Ectodermal cell (in vitro differentiated cells): ENCODE measurements around the gene GPR119. TPM values are rescaled to one million over a fixed set of nuclear protein-coding genes. Genes with fewer than 3 reads are reported as not detected.
"Not testable (repeated sequence)": the region's sequence is repeated elsewhere in the genome, so short reads cannot be mapped to it uniquely, and the experiment has no call there.

ENCODE experiments used
- H3K27ac ChIP-seq: 2 replicates; pipeline ENCODE4 v1.7.0; 2013; ENCODE audit warnings: mild to moderate bottlenecking, low read depth, low read length; ENCODE audit not compliant: insufficient read depth, poor library complexity, severe bottlenecking
- H3K27me3 ChIP-seq: 2 replicates; pipeline ENCODE4 v1.7.0; 2013; ENCODE audit warnings: mild to moderate bottlenecking, low read length; ENCODE audit not compliant: insufficient read depth, control insufficient read depth, poor library complexity, severe bottlenecking
- H3K36me3 ChIP-seq: one replicate; pipeline ENCODE4 v1.7.0; 2013; ENCODE audit warnings: low read length; ENCODE audit not compliant: control insufficient read depth, insufficient read depth
- H3K4me1 ChIP-seq: one replicate; pipeline ENCODE4 v1.7.0; 2013; ENCODE audit warnings: low read length; ENCODE audit not compliant: control insufficient read depth, insufficient read depth
- H3K4me3 ChIP-seq: 2 replicates; pipeline ENCODE4 v1.7.0; 2013; ENCODE audit warnings: low read depth, low read length, control low read depth; ENCODE audit not compliant: insufficient read depth
- H3K9me3 ChIP-seq: 2 replicates; pipeline ENCODE4 v1.7.0; 2013; ENCODE audit warnings: mild to moderate bottlenecking, low read length, moderate library complexity; ENCODE audit not compliant: control insufficient read depth
- WGBS, 2 experiments: methylation state at CpG; one replicate each; pipeline ENCODE4 v1.1.7; 2013; ENCODE audit warnings: missing lambda C conversion rate in 2 of 2; 5-methylcytosine and 5-hydroxymethylcytosine counted together
- polyA plus RNA-seq, 4 experiments: library from polyadenylated mRNA; stranded (reverse); fragments of 50-300 nt; gene quantifications; one replicate each; pipeline ENCODE4 v1.2.3, GENCODE V29; 2013

GPR119 gene
- polyA plus RNA-seq (2013, experiment 1 of 4), result not detected
- not detected for polyA plus RNA-seq (2013, experiment 2 of 4)
- not detected for polyA plus RNA-seq (2013, experiment 3 of 4)
- polyA plus RNA-seq (2013, experiment 4 of 4), result not detected

DNA sequence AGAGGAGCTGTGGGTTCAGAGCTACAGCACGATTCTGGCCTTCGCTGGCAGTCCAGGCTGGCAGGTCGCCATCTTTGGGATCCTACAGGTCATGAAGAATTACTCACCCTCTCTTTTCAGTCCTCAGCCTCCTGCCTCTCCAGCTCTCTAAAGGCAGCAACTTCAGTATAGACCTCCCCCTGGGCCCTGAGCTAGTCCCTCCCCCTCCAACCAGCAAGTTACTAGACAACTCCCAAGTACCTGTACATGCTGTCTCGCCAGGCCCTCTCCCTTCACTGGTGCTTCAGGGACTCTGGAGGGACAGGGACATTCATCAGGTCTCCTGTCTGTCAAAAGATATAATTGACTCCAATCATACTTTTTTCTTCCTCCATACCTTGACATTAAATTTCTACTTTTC, at the start of gene GPR119:
TSS of gene GPR119 (minus strand) at position 155 of the 400 bp plus-strand sequence. CDS start 227 bp downstream, outside the sequence.
- Histone ChIP-seq H3K36me3 (no peaks in the 10 kb centered on the region), H3K4me3 (no peak within 1 kb of the TSS), H3K27ac (no peak within 1 kb of the TSS), H3K9me3 (no peaks in the 10 kb centered on the region), H3K4me1 (no peaks in the 10 kb centered on the region), H3K27me3 (no peaks in the 10 kb centered on the region)
- 87 to 96% methylated on average over 4 of the region's 4 CpGs for WGBS, 2 experiments

DNA sequence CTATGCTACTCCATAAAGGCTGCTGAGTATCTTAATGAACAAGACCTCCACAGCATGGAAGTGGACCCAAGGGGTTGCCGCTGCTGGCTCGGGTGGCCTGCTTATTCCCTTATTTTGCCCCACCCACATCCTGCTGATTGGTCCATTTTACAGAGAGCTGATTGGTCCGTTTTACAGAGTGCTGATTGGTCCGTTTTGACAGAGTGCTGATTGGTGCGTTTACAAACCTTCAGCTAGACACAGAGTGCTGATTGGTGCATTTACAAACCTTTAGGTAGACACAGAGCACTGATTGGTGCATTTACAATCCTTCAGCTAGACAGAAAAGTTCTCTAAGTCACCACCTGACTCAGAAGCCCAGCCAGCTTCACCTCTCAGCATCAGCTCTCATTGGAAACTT, 43.8 kb upstream of the GPR119 start:
- H3K4me1 ChIP-seq, H3K27ac ChIP-seq, H3K36me3 ChIP-seq, H3K4me3 ChIP-seq, H3K9me3 ChIP-seq, H3K27me3 ChIP-seq: not testable (repeated sequence)
- WGBS, 2 experiments, result 89 to 90% methylated on average over 4 to 5 of the region's 5 CpGs

DNA sequence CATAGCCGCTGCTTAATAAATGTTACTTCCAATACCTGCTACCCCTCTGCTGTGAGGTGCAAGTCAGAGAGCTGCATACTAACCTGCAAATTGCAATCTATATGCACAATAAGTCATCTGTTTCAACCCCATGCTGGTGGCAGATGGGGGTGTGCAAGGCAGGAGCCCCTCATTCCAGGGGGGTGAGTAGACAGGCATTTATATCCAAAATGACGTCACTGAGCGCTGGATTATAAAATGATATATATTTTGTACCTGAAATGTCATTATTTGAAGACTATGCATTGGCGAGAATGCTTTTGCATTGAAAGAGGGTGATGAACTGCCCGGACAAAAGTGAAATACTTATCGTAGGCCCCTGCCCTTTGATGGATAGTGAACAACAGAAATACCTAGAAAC, 41.1 kb upstream of the GPR119 start:
- no peaks in the 10 kb centered on the region for H3K36me3 ChIP-seq
- no peaks in the 10 kb centered on the region for H3K4me1 ChIP-seq
- WGBS, 2 experiments, result 93 to 94% methylated on average over 6 of the region's 6 CpGs
- H3K27me3 ChIP-seq, result no peaks in the 10 kb centered on the region
- no peak overlapping the region for H3K27ac ChIP-seq
- H3K9me3 ChIP-seq, result no peaks in the 10 kb centered on the region
- H3K4me3 ChIP-seq, result no peak overlapping the region

DNA sequence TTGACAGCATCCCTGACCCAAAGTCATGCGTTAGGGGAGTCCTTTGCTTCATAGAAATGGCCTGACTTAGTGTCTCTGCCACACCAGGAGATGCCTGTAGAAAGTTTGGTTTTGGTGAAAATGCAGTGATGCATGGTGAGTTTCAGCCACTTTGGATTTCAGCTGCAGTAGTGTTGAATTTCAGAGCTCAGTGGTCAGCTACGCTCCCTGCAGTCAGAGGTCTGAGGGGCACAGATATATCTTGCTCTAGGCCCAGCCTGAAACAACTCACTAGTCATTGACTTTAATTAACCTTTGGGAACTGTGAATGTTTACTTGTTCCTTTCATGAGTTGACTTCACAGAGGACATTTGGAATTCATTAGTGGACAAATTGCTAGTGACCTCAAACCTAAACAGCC, 33.8 kb upstream of the GPR119 start:
- no peaks in the 10 kb centered on the region for H3K27me3 ChIP-seq
- H3K27ac ChIP-seq, result no peak overlapping the region
- no peaks in the 10 kb centered on the region for H3K4me1 ChIP-seq
- no peak overlapping the region for H3K4me3 ChIP-seq
- WGBS, 2 experiments, result 80 to 88% methylated on average over 2 of the region's 2 CpGs
- H3K9me3 ChIP-seq, result no peaks in the 10 kb centered on the region
- H3K36me3 ChIP-seq, result no peaks in the 10 kb centered on the region

DNA sequence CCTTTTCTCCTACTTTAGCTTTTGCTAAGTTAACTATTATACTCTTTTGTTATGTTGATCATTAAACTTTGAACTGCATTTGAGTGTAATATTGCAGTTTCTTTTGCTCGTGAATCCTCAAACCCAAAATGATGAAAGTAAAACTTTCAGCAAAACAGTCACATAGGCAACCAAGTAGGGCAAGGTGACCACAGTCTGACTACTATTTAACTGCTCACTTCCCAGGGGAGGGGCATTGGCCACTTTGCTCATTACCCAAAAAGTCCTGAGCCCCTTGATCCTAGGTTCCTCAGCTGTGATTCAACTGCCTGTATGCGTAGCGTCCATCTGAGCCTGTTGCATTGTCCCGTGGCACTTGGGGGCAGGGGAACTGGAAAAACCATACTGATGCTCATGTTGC, 33.3 kb upstream of the GPR119 start:
- H3K27me3 ChIP-seq, result no peaks in the 10 kb centered on the region
- no peak overlapping the region for H3K27ac ChIP-seq
- no peaks in the 10 kb centered on the region for H3K9me3 ChIP-seq
- H3K36me3 ChIP-seq, result no peaks in the 10 kb centered on the region
- no peak overlapping the region for H3K4me3 ChIP-seq
- WGBS, 2 experiments, result 93 to 95% methylated on average over 4 of the region's 4 CpGs
- H3K4me1 ChIP-seq, result no peaks in the 10 kb centered on the region

DNA sequence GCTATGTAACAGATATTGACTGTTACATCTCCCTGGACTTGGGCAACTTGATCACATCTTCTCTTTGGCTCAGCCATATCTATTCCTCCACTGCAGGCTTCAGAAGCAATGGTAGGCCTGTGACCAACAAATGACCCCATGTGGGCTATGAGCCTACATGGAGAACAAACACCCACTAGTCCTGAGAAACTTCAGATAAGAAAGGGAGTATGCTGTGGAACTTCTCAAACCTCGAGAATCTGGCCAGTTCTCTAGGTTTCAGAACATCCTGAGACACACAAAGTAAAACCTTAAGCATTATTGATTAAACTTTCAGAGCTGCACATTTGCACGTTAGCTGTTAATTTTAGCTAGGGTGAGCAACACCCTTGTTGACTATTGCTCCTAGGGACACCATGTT, 32.6 kb upstream of the GPR119 start:
- Histone ChIP-seq H3K27ac (no peak overlapping the region), H3K4me1 (no peaks in the 10 kb centered on the region), H3K27me3 (no peaks in the 10 kb centered on the region), H3K4me3 (no peak overlapping the region), H3K9me3 (no peaks in the 10 kb centered on the region), H3K36me3 (no peaks in the 10 kb centered on the region)
- WGBS, 2 experiments, result 92 to 100% methylated on average over 2 of the region's 2 CpGs

DNA sequence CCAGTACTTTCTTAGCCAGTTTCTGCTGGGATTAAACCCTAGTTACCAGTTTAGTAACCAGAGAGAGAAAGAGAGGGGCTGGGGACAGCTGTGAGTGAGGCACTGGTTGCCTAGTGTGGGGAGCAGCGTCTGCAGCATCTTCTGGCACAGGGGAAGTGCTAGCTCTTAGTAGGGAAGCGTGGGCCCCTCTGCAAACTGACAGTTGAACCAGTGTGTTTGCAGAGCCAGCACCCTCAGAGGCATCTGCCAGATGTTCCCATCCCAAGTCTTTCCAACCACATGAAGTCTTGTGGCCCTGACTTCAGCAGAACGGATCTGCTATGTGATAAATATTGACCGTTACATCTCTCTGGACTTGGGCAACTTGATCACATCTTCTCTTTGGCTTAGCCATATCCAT, 31.3 kb upstream of the GPR119 start:
- Histone ChIP-seq H3K36me3 (no peaks in the 10 kb centered on the region), H3K9me3 (no peaks in the 10 kb centered on the region), H3K27me3 (no peaks in the 10 kb centered on the region), H3K27ac (no peak overlapping the region), H3K4me3 (no peak overlapping the region), H3K4me1 (no peaks in the 10 kb centered on the region)
- 95 to 97% methylated on average over 4 of the region's 4 CpGs for WGBS, 2 experiments

DNA sequence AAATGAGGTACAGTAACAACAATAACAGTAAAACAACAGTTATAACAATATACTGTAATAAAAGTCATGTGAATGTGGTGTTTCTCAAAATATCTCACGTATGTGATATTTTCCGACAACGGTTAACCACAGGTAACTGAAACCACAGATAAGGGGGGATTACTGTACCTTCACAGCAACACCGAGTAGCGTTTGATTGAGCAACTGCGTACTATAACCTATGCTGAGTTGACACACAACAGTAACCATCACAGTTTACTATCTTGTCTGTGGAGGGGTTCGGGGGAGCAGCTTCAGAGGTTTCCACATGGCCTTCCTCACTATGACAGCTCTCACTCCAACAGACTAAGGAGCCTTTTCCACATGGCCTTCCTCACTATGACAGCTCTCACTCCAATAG, 29.7 kb upstream of the GPR119 start:
- Histone ChIP-seq H3K4me1 (no peaks in the 10 kb centered on the region), H3K27me3 (no peaks in the 10 kb centered on the region), H3K9me3 (no peaks in the 10 kb centered on the region), H3K4me3 (no peak overlapping the region), H3K36me3 (no peaks in the 10 kb centered on the region), H3K27ac (no peak overlapping the region)
- whole genome bisulfite sequencing, 2 experiments, result 94 to 98% methylated on average over 7 of the region's 7 CpGs

DNA sequence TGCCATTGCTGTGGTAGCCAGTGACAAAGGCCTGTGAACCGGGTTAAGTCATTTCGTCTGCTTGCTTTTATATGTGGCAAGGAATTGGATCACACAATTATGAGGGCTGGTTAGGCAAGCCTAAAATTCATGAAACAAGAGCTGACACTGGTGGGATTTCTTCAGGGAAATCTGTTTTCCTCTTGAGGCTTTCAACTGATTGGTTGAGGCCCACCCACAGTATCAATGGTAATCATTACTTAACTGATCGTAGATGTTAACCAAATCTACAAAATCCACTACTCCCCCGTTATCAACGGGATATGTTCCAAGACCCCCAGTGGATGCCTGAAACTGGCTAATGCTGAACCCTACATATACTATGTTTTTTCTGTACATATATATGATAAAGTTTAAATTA, 29.3 kb upstream of the GPR119 start:
- Histone ChIP-seq H3K9me3 (no peaks in the 10 kb centered on the region), H3K4me1 (no peaks in the 10 kb centered on the region), H3K27ac (no peak overlapping the region), H3K4me3 (no peak overlapping the region), H3K36me3 (no peaks in the 10 kb centered on the region), H3K27me3 (no peaks in the 10 kb centered on the region)
- WGBS, 2 experiments, result 97 to 98% methylated on average over 5 of the region's 5 CpGs

DNA sequence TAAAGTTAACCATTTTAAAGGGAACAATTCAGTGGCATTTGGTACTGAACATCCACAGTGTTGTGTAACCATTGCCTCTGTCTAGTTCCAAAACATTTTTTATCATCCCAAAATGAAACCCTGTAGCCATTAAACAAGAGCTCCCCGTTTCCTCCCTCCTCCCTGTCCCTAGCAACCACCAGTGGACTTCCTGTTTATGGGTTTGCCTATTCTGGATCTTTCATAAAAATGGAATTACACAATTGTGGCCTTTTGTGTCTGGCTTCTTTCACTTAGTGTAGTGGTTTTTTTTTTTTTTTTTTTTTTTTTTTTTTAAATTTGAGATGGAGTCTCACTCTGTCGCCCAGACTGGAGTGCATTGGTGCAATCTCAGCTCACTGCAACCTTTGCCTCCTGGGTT, 27.9 kb upstream of the GPR119 start:
- Histone ChIP-seq H3K4me1 (no peaks in the 10 kb centered on the region), H3K9me3 (no peaks in the 10 kb centered on the region), H3K4me3 (no peak overlapping the region), H3K36me3 (no peaks in the 10 kb centered on the region), H3K27me3 (no peaks in the 10 kb centered on the region), H3K27ac (no peak overlapping the region)
- 81 to 91% methylated on average over 2 of the region's 2 CpGs for WGBS, 2 experiments

DNA sequence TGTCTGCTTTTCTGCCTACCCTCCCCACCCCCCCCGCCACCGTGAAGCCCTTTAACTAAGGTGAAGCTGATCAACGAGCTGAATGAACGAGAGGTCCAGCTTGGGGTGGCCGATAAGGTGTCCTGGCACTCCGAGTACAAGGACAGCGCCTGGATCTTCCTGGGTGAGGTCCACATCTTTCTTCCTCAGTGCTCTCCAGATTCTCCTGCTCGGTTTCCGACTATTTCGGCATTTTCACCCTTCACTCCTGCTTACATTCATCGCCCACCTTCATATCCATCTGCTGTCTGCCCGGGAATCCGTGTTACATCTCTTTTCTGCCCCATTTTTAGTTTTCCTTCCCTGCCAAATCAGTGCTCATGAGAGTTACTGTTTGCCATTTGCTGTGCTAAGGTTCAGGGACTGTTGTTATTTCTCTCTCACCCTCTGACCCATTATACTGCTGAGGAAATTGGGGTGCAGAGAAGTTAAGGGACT, 16.8 kb upstream of the GPR119 start:
- no peak overlapping the region for H3K27ac ChIP-seq
- 1 to 2% methylated on average over 11 to 13 of the region's 13 CpGs for WGBS, 2 experiments
- H3K4me1 ChIP-seq, result no peaks in the 10 kb centered on the region

More for the DNA sequence above, 16.8 kb upstream of the GPR119 start:
- H3K36me3 ChIP-seq, result no peaks in the 10 kb centered on the region
- H3K27me3 ChIP-seq, result peaks cover 6% of the 10 kb centered on the region
- H3K9me3 ChIP-seq, result no peaks in the 10 kb centered on the region
- H3K4me3 ChIP-seq, result peak overlapping the region; percentile 68
